Glomerular visceral epithelial cell (primary cell): ENCODE results near the gene NME7.

ENCODE experiments used
- DNase-seq: peaks from one replicate; pipeline ENCODE4 v3.0.0-alpha.2; 2016; ENCODE audit errors: extremely low spot score

Gene NME7

GRCh38 chr1:169155675-169156074 lies 211.9 kb downstream of the NME7 start:
- no peak for DNase-seq

GRCh38 chr1:169151338-169151837 lies 216.2 kb downstream of the NME7 start:
- no peak for DNase-seq

GRCh38 chr1:169150641-169151337 lies 216.8 kb downstream of the NME7 start:
- no peak for DNase-seq

GRCh38 chr1:169149555-169150286 lies 217.9 kb downstream of the NME7 start:
- no peak for DNase-seq

- peak; percentile 63 for DNase-seq
Measured at GRCh38 chr1:169148472-169149252, 218.9 kb downstream of the NME7 start.

- DNase-seq: no peak
Measured at GRCh38 chr1:169146576-169147214, 220.9 kb downstream of the NME7 start.

GRCh38 chr1:169144941-169145626 lies 222.5 kb downstream of the NME7 start:
- DNase-seq: no peak

- DNase-seq: no peak
Measured at GRCh38 chr1:169143984-169144383, 223.6 kb downstream of the NME7 start.

GRCh38 chr1:169143346-169143745 lies 224.3 kb downstream of the NME7 start:
- no peak for DNase-seq

GRCh38 chr1:169142129-169142528 lies 225.5 kb downstream of the NME7 start:
- no peak for DNase-seq

- DNase-seq: no peak
Measured at GRCh38 chr1:169141356-169141755, 226.2 kb downstream of the NME7 start.

GRCh38 chr1:169138866-169139670 lies 228.5 kb downstream of the NME7 start:
- no peak for DNase-seq

- DNase-seq: no peak
Measured at GRCh38 chr1:169137357-169137756, 230.2 kb downstream of the NME7 start.

- no peak for DNase-seq
Measured at GRCh38 chr1:169133801-169134502, 233.6 kb downstream of the NME7 start.

GRCh38 chr1:169133228-169133576 lies 234.4 kb downstream of the NME7 start:
- no peak for DNase-seq

- DNase-seq: peak; percentile 44
Measured at GRCh38 chr1:169132512-169133227, 234.9 kb downstream of the NME7 start.

- DNase-seq: no peak
Measured at GRCh38 chr1:169130683-169131082, 236.9 kb downstream of the NME7 start.

GRCh38 chr1:169129109-169129784 lies 238.3 kb downstream of the NME7 start:
- DNase-seq: no peak

- no peak for DNase-seq
Measured at GRCh38 chr1:169128562-169128961, 239.0 kb downstream of the NME7 start.
